Stimulated activated CD8-positive, alpha-beta memory T cell treated with anti-CD3 and anti-CD28 coated beads, Interleukin-15, amount 100 ng/mL, for 1 hour (primary cell): Measurements from ENCODE around the gene ZNF816.
"Not testable (repeated sequence)": the region's sequence is repeated elsewhere in the genome, so short reads cannot be mapped to it uniquely, and the experiment has no call there.

ENCODE experiments used
- DNase-seq: peaks from one replicate; pipeline ENCODE4 v3.0.0-alpha.2; 2020; ENCODE audit warnings: low read depth

The ZNF816 gene

DNA sequence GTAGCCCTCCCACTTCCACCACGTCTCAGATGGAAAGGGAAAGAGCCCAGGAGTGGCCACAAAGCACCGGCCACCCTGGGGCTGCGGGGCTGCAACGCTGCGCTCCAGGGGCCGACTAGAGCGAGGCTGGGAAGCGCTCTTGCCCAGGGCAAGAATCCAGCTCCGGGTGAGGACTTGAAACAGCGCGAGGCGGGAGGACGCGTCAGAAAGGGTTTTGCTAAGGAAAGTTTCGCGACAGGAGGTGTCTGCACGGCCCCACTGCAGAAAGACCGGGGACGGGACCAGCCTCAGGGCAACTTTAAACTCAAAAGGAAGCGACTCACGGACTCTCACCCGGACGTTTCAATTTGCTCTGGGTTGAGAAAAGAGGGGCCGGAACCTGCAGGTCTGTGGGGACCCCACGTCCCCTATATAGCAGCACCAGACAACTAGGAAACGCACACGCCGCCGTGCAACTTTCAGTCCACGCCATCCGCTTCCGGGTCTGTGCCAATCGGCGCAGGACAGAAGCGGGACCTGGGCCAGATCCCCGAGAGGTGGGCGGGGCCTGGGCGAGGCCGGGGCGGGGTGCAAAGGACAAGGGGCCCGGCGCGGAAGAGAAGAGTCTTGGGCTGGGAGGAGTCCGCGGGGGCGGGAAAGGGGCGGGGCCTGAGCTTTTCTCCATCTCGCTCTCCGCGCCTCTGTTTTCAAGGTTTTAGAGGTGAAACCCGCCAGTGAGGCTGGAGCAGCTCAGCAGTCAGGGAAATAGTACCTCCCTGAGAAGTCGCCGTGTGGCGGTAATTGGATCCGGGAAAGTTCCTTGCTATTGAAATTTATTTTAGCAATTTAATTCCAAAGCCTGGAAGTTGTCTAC, at the start of gene ZNF816:
Gene ZNF816 (minus strand): TSS at position 488 of the 853 bp plus-strand sequence. CDS start 6,792 bp downstream, outside the sequence.
- peak; percentile 99 for DNase-seq

DNA sequence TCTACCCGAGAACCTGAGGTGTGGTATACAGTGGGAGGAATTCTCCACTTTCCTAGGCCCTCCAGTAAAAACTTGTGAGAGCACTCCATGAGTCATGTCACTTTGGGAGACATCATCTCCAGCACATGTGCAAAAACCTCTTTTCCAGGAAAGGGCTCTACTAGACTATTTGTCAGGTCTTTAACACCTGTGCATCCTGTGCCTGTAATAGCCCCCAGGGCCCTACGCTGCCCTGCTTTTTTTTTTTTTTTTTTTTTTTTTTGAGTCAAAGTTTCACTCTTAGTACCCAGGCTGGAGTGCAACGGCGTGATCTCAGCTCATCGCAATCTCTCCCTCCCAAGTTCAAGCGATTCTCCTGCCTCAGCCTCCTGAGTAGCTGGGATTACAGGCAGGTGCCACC, 49.3 kb upstream of the ZNF816 start:
- no peak for DNase-seq

DNA sequence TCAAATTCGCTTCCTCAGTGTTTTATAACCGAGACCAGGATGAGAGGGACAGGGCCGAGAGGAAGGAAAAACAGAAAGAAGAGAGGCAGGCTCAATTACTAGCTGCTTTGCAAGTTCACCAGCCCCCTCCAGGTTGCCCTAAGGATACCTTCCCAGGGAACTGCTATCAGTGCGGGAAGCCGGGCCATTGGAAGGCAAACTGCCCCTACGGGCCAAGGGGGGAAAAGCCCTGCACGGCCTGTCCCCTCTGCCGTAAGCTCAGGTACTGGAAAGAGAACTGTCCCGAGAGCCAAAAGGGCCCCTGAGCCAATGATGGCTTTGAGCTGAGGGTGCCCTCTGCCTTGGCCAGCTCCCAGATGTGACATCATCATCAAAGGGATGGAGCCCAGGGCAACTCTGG, 47.8 kb upstream of the ZNF816 start:
- DNase-seq = no peak

DNA sequence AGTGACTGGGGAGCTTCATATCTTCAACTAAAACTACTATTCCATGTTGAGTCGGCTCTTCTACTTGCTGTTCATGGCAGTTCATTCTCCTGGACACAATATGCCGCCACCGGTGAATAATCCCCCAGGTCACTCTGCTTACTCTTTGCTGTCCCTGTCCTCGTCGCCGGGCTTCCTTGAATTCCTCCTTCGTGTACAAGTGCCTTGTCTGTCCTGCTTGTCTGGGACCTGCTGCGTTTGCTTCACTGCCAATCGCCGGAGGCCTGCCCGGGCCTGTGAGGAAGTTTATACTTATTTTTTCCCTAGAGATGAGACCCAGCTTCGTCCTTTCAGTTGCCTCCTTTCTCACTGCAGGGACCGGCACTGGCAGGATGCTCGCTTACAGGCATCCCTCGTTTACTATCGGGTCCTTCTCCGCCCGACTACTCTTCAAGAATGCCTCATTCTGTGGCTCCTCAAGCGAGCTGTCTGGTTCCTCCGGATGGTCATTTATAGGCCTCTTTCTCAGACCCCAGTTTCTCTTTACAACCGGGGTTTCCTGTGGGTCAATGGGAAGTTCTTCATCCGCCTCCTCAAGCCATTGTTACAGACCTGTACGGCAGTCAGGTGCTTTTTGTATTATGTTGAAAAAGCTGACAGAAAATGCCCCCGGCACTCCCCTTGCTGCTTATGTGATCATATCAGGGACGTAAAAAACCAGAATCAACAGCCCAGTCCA, 45.5 kb upstream of the ZNF816 start:
- DNase-seq = no peak

DNA sequence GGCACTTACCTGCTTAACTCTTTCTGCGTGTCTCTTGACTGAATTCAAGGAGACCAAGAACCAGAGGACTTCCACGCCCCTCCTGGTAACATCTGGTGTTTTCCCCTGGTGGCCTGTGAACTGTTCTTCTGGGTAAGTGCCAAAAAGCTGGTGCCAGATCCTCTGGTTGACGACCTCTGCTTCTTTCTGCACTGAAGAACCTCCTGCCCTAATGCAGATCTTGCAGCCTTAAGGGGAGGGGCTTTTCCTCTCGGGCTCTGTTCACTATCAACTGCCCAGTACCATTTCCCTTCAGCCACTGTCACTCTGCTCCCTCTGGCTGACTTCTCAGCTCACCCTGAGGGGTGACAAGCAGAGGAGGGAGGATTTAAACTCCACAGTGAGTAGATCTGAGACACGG, 44.9 kb upstream of the ZNF816 start:
- DNase-seq = no peak

DNA sequence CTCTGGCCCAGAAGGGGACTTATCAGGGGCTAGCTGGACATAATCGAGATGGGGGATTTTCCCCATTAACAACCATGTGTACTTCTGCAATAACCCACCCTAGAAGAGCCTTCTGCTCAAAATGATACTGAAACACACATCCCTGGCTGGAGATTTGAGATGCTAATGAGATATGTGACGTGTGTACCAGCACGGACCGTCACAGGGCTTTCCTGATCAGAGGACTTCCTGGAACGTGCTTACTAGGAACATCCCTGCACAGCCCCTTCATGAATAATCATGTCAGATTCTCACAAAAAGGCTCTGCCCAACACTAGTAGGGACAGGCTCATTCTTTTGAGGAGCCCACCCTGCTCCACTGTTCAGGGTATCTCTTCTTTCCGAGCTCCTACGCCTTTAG, 44.5 kb upstream of the ZNF816 start:
- DNase-seq = no peak

DNA sequence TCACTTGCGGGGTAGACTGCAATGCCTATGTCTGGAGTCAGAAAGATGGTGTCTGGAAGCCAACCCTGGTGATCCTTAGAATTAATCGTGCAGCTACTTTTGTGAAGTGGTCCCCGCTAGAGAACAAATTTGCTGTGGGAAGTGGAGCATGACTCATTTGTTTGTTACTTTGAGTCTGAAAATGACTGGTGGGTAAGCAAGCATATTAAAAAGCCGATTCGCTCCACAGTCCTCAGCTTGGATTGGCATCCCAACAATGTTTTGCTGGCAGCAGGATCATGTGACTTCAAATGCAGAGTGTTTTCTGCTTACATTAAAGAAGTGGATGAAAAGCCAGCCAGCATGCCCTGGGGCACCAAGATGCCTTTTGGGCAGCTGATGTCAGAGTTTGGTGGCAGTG, 41.6 kb upstream of the ZNF816 start:
- DNase-seq = no peak

DNA sequence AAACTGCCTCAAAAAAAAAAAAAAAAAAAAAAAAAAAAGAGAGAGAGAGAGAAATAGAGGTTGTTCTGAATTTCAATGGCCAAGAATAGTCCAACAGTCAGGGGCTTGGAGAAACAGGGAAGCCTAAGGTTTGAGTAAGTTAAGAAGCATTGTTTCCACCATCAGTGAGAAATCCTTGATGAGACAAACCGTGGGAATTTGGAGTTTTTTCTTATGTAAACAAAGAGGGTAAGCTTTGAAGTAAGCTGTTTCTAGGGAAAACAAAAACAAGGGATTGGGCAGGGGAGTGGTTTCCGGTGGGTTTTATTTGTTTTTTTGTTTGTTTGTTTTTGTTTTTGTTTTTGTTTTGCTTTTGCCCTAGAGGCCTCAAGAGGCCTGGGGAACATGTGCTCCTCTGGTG, 39.8 kb upstream of the ZNF816 start:
- no peak for DNase-seq

DNA sequence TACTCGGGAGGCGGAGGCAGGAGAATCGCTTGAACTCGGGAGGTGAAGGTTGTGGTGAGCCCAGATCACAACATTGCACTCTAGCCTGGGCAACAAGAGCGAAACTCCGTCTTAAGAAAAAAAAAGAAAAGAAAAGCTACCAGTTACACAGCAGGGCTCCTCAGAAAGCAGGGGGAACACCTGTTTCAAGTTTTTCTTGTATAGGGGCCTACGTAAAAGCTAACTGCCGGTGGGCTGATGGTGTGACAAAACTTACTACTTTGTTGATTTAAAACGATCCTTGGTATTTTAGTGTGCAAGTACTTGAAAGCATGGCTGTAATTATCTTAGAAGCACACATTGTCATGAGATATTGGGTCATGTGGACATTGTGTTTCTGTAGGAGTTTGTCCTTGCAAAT, 35.3 kb upstream of the ZNF816 start:
- no peak for DNase-seq

DNA sequence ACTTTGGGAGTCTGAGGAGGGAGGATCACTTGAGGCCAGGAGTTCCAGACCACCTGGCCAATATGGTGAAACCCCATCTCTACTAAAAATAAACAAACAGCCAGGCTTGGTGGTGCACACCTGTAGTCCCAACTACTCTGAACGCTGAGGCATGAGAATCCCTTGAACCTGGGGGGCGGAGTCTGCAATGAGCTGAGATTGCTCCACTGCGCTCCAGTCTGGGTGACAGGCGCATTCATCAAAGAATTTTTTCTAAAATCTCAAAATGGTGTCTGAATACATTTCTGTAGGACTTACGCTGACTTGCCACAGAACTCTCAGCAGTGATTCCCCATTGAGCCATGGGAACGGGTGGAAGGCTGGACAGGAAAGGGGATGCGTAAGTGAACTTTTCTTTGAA, 33.0 kb upstream of the ZNF816 start:
- DNase-seq = no peak

DNA sequence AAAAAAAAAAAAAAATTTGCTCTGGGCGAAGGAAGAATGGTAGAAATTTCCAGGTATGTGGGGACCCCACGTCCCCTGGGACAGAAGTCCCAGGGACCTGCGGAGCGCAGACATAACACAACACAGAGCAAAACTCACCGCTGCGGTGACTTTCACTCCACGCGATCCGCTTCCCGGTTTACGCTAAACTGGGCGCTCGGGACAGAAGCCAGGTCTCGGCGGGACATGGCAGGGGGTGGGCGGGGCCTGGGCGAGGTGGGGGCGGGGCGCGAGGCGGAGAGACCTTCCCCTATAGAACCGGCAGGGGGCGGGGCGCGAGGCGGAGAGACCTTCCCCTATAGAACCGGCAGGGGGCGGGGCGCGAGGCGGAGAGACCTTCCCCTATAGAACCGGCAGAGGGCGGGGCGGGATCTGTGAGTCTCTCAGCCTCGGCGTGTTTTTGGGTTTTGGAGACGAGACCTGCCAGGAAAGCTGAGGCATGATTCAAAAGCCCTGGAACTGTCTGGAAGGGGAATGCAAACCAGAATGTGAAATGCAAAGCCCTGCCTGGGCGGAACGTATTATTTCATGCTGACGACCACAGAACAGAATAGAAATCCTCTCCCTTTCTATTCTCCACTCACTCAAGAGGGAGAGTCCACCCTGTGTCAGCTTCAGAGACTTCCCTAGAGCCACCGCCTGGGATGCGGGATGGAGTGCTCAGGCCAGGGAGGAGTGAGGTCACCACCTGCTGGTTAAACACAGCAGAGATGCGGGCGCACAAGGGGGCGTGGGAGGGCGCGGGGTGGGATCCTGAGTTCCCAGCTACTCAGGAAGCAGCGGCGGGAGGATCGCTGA, 30.9 kb upstream of the ZNF816 start:
- peak; percentile 61 for DNase-seq

DNA sequence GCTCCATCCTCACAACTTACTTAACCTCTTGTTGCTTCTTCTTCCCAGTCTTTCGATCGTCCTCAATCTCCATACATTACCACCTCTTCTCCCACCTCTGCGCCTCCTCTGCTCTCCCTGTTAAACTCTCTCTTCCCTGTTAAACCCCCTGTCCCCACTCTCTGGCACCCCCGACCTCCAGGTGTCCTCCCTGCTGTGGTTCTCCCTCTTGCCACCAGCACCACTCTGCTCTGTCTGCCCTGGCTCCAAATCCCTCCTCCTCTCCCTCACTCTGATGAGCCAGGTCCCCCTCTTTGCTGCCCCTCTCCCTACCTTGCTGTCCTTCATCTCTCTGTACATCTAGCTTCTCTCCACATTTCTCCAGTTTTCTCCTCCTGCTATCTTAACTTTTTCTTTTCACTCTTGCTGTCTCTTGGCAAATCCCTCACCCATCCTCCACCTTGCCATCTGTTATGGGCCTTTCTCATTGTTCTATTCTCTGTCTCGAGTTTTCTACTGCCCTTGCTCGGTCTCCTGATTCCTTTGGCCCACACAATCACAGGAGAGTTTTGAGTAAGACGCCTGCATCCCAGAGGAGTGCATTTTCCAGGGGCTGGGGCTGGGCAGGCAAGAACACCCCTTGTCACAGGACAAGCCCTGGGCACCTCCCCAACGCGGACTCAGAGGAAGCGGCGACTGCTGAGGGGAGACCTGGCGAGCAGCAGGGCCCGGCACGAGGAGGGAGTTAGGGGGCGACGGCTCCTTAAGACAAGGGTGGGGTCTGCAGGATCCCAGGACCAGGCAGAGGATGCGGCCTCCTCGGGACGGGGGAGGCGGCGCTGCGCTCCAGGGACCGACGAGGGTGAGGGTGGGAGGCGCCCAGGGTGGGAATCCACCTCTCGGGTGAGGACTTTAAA, 29.7 kb upstream of the ZNF816 start:
- DNase-seq = no peak

DNA sequence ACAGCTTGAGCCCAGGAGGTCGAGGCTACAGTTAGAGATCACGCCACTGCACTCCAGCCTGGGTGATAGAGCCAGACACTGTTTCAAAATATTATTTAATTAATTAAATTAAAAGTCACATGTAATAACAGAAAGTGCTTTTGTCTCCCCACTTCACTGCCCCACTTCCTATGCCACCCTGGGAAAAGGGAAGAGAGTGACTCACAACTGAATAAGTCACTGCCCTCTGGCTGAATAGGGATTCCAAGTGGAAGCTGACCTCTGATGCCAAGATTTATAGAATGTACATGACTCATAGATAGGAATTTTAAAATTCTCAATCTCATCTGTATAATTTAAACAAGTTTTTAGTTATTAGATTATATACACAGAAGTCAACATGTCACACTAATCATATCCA, 28.8 kb upstream of the ZNF816 start:
- DNase-seq = no peak

DNA sequence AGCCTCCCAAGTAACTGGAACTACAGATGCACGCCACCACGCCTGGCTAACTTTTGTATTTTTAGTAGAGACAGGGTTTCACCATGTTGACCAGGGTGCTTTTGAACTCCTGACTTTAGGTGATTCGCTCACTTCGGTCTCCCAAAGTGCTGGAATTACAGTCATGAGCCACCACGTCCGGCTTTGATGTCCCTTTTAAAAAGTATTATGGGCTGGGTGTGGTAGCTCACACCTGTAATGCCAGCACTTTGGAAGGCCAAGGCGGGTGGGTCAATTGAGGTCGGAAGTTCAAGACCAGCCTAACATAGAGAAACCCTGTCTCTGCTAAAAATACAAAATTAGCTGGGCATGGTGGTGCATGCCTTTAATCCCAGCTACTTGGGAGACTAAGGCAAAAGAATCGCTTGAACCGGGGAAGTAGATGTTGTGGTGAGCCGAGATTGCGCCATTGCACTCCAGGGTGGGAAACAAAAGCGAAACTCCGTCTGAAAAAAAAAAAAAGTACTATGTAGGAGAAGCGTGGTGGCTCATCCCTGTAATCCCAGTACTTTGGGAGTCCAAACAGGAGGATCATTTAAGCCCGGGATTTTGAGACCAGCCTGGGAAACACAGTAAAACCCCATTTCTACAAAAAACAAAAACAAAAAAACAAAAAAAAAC, 28.2 kb upstream of the ZNF816 start:
- no peak for DNase-seq

DNA sequence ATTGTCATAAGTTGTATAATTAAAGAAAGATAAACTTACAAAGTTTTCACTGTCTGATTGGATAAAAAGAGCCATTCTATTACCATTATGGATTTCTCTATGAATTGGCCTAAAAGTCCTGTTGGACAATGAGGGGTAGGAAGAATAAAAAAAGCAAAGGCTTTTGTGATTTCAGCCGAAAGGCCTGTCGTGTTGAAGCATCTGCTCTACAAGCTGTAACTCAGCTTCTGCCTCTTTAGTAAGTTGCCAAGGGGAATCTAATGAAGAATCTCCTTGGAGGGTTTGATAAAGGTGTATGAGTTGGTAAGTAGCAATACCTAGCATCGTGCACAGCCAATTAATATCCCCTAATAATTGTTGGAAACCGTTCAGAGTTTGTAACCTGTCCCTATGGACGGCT, 25.8 kb upstream of the ZNF816 start:
- no peak for DNase-seq

DNA sequence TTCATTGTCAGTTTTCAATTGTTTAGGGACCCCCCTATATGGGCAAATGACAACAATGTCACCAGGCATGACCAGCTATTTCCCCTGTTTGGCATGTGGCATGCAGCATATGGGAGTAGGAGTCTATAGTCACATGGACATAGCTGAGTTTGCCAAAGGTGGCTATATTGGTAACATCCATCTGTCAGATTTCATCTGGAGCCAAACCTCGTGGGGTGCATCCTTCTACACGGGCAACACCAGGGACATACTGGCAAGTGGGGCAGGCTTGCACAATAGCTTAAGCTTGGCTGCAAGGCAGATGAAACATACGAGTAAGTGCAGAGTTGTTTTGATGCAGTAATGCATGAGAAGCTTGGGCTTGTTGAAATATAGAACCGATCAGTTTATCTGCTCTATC, 24.5 kb upstream of the ZNF816 start:
- no peak for DNase-seq

DNA sequence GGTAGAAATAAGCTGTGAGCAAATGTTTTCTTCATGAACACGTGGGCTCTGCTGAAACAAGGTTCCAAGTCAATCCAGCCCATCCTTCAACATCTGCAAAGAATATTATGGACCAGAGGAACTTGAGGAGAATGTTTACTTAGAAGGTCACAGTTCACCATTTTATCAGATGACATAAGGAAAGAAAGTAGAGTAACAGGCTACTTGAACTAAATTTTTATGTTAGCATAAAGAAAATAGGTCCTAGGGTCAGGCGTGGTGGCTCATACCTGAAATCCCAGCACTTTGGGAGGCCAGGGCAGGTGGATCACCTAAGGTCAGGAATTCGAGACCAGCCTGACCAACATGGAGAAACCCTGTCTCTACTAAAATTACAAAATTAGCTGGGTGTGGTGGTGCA, 20.5 kb upstream of the ZNF816 start:
- DNase-seq = not testable (repeated sequence)

DNA sequence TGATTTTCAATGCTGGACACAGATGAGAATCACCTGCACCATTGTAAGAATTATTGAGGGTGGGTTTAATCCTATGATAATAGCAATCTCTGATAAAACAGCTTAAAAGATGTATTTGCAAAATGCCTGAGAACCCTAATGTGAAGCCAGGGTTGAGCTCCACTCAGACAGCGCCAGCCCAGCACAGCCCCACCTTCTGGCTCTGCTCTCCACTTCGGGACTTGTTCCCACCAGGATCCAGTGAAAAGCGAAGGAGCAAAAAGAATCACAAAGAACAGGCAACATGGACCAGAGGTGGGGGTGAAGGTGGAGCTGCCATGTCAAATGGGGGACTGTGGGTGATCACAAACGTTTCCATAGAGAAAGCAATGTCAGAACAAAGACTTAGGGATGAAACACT, 18.6 kb upstream of the ZNF816 start:
- DNase-seq = no peak

DNA sequence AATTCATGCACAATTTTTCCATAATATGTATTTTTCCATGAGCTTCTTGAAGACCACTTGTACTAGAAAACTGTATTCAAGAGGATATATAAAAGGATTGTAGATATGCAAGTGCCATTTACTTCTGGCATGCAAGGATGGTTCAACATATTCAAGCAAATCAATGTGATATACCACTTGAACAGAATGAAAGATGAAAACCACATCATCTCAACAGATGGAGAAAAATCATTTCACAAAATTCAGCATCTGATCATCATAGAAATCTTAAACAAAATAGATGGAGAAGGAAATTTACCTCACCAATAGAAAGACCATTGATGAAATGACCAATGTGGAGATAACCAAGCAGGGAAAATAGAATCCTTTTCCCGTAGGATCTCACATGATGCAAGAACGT, 5.1 kb upstream of the ZNF816 start:
- DNase-seq = no peak

DNA sequence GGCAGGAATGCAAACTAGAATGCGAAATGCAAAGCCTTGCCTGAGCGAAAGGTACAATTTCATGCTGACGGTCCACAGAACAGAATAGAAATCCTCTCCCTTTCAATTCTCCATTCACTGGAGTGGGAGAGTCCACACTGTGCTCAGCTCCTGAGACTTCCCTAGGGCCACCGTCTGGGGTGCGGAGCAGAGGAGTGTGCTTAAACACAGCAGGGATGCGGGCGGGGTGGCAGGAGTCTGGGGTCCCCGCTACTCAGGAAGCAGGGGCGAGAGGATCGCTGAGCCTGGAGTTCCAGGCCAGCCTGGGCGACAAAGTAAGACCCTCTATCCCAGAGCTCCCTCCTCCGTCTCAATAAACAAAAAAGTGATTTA, 552 bp upstream of the ZNF816 start:
- DNase-seq = no peak

DNA sequence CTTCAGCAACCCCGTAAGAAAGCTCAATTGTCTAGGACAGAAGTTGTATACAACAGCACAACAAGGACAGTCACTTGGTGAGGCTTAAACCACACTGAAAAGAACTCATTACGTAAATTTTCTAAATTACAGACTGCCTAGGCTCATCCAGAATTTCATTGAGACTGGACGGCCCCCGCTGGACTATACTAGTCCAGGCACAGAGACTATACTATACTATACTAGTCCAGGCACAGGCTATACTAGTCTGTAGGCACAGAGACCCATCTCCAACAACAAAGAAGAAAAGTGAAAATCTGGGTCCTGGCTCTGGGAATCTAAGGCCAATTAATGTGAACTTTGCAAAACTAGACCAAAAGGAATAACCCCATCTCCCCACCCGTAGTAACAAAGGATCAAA, 700 bp downstream of the ZNF816 start:
- no peak for DNase-seq
